Renal pelvis (tissue), 4 donors: Measurements from ENCODE around the gene ACOT13. TPM values are rescaled to one million over a fixed set of nuclear protein-coding genes. Genes with fewer than 3 reads are reported as not detected.
"Not testable (repeated sequence)": the region's sequence is repeated elsewhere in the genome, so short reads cannot be mapped to it uniquely, and the experiment has no call there.

Experiments
- DNase-seq: peaks from one replicate; pipeline ENCODE4 v3.0.0-alpha.2; 2013
- polyA plus RNA-seq, 3 donors: library from polyadenylated mRNA; unstranded; fragments of 120-200 nt; gene quantifications; one replicate each; pipeline ENCODE4 v1.2.1, GENCODE V29; 2013; ENCODE audit not compliant: insufficient read length in 3 of 3

The ACOT13 gene
- polyA plus RNA-seq, 3 donors: 33.6 to 41.7 (median 36.0) TPM

DNA sequence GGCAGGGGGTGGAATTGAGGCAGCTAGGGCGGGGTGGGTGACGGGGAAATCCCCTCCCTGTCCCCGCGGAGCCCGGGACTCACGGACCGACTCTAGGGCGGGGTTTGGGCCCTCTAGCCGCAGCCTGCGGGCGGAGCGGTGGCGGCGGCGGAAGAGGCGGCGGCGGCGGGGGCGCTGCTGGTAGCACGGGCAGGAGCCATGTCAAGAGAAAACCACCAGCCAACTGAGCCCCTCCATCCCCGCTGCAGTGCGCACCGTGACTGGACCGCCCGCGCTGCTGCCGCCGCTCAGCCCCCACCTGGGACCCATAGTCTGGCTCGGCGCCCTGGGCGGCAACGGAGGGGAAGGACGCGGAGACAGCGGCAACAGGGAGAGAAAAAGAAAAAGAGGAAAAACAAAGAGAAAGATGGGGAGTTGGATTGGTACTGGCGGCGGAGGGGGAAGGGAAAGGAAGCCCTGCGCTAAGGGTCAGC lies 53.3 kb downstream of the ACOT13 start:
- DNase-seq: peak; percentile 21

DNA sequence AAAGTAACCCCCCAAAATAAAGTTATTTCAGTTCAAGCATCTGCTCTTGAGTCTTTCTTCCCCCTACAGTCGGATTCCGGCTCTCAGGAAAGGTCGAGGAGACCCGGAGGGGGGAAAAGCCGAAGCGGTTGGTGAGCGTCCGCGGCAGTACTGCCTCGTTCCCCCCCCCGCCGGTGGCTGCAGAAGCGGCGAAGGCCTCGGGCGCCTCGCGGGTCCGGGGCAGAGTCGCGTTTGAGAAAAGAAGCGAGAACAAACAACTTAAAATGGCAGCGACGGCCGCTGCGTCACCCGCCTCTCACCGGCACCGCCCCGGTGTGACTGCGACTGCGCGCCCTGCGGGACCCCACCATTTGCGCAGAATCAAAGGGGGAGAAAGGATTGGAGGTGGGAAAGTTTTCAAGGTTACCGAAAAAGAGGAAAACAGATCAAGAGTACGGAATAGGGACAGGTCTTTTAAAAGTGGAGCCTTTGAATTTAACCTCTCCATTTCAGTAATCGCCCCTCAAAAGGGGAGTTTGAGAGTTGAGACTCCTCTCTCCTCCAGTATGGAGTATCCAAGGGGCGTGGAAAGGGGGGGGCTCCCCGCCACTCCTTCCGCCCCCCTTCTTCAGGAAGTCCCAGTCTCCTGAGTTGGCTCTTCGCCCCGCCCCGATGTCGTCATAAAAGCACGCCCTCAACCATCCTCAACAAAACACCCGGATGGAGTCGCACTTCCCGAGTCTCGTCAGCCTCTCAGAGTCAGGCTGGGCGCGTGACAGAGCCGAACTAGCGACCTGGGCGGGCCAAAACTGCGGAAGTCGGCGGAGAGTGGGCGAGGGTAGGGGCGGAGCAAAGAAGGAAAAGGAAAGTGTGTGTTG lies 54.0 kb downstream of the ACOT13 start:
- DNase-seq: peak; percentile 100

GRCh38 chr6:24721461-24722215 lies 54.8 kb downstream of the ACOT13 start:
- DNase-seq: no peak

- DNase-seq: no peak
These were observed 56.4 kb downstream of the ACOT13 start for GRCh38 chr6:24723270-24723669.

DNA sequence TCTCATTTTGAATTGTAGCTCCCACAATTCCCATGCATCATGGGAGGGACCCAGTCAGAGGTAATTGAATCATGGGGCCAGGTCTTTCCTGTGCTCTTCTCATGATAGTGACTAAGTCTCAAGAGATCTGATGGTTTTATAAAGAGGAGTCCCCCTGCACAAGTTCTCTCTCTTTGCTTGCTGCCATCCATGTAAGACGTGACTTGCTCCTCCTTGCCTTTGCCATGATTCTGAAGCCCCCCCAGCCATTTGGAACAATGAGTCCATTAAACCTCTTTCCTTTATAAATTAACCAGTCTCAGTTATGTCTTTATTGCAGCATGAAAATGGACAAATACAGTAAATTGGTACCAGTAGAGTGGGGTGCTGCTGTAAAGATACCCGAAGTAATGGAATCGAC lies 63.8 kb downstream of the ACOT13 start:
- DNase-seq: not testable (repeated sequence)

DNA sequence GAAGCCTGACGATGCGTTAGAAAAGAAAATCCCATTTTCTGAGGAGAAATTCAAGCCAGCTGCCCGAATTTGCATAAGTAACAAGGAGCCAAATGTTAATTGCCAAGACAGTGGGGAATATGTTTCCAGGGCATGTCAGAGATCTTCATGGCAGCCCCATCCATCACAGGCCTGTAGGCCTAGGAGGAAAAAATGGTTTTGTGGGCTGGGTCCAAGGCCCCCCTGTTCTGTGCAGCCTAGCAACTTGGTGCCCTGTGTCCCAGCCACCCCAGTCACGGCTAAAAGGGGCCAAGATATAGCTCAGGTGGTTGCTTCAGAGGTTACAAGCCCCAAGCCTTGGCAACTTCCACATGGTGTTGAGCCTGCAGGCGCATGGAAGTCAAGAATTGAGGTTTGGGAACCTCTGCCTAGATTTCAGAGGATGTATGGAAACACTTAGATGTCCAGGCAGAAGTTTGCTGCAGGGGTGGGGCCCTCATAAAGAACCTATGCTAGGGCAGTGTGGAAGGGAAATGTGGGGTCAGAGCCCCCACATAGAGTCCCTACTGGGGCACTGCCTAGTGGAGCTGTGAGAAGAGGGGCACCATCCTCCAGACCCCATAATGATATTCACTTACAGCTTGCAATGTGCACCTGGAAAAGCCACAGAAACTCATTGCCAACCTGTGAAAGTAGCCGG lies 64.7 kb downstream of the ACOT13 start:
- not testable (repeated sequence) for DNase-seq

DNA sequence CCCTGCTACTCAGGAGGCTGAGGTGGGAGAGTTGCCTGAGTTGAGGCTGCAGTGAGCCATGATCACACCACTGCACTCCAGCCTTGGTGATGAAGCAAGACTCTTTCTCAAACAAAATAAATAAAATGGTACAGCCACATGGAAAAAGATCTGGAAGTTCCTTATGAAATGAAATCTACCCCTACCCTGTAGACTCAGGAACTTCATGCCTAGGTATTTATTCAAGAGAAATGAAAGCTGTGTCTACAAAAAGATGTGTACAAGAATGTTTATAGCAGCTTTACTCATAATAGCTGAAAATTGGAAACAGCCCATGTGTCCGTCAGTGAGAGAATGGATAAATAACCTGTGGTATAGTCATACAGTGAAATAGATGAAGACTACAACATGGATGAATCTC lies 67.3 kb downstream of the ACOT13 start:
- DNase-seq: no peak

GRCh38 chr6:24734710-24735109 lies 67.8 kb downstream of the ACOT13 start:
- DNase-seq: not testable (repeated sequence)

DNA sequence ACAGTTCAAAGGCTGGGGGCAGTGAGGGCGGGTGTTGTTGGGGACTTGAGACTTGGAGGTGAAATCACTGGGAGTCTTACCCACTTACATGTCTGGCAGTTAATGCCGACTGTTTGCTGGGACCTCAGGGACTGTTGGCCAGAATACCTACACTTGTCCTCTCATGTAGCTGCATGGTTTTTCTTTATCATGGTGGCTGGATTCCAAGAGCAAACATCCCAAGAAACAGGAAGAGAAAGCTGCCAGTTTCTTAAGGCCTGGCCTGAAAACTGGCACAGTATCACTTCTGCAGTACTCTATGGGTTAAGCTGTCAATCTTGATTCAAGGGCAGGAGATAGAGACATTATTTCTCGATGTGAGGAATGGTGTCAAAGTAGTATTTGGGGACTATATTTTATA lies 71.9 kb downstream of the ACOT13 start:
- DNase-seq: no peak

DNA sequence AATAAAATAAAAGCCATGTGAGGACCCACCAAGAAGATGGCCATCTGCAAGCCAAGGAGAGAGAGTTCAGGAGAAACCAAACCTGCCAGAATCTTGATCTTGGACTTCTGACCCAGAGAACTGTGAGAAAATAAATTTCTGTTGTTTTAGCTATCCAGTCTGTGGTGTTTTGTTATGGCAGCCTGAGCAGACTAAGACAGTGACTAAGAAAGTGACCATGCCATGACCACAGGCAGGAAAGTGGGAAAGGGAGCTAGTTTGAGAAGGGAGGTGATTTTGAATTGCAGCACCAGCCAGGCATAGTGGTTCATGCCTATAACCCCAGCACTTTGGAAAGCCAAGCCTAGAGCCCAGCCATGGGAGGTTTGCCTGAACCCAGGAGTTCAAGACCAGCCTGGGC lies 74.0 kb downstream of the ACOT13 start:
- no peak for DNase-seq

DNA sequence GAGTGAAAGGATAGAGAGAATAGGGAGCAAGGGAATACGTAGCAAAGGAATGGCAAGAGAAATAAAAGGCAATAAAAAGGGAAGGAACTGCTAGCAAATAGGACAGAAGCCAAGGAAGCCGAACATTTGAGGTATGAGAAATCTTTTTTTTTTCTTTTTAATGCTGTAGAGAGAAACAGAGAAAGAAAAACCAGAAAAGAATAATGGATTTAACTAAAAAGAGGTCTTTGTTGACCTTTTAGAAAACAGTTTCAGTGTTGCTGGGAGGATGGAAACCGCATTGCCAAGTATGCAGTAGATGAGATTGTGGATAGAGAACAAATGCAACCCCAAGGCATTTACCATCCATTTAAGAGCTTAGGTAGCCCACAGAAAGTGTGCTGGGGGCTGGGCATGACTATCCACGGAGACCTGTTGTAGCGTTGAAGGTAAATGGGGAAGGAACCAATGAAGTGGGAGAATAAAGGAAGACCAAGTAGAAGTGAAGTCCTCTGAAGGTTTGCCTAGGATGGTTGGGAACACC lies 75.4 kb downstream of the ACOT13 start:
- no peak for DNase-seq

- DNase-seq: no peak
These were observed 76.5 kb downstream of the ACOT13 start for GRCh38 chr6:24743265-24743943.

GRCh38 chr6:24743944-24744335 lies 77.1 kb downstream of the ACOT13 start:
- DNase-seq: no peak

- DNase-seq: no peak
These were observed 78.0 kb downstream of the ACOT13 start for GRCh38 chr6:24744911-24745310.

DNA sequence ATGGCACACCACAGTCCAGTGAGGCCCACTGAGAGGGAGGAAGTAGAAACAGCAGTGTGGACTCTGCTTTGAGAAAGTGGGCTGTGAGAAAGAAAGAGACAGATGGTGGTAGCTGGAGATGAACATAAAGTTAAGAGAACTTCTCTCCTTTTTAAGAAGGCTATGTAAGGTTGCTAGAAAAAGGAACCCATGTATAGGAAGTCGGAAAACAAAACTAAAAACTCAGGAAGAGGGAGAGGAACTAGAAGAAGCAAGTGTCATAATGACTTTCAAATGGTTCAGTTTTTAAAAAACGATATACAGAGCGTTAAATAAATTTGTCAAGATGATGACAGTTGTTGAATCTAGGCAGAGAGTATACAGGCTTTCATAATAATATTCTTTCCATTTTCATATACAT lies 82.4 kb downstream of the ACOT13 start:
- no peak for DNase-seq

GRCh38 chr6:24750878-24751277 lies 84.0 kb downstream of the ACOT13 start:
- DNase-seq: not testable (repeated sequence)

- no peak for DNase-seq
These were observed 85.6 kb downstream of the ACOT13 start for GRCh38 chr6:24752503-24752902.

- DNase-seq: no peak
These were observed 86.1 kb downstream of the ACOT13 start for GRCh38 chr6:24752917-24753492.

- no peak for DNase-seq
These were observed 86.7 kb downstream of the ACOT13 start for GRCh38 chr6:24753545-24753944.

DNA sequence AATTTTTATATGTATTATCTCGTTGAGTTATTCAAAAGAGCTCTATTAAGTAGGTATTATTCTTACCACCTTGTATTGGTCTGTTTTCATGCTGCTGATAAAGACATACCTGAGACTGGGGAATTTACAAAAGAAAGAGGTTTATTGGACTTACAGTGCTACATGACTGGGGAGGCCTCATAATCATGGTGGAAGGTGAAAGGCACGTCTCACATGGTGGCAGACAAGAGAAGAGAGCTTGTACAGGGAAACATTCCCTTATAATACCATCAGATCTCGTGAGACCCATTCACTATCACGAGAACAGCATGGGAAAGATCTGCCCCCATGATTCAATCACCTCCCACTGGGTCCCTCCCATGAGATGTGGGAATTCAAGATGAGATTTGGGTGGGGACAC lies 87.5 kb downstream of the ACOT13 start:
- not testable (repeated sequence) for DNase-seq
